Measurements from ENCODE around the gene EFCAB7. TPM values are rescaled to one million over a fixed set of nuclear protein-coding genes. Genes with fewer than 3 reads are reported as not detected.
"Not testable (repeated sequence)": the region's sequence is repeated elsewhere in the genome, so short reads cannot be mapped to it uniquely, and the experiment has no call there.

Gene EFCAB7
- total RNA-seq, 2 experiments from 2014 or later = 6.7 to 6.8 TPM

DNA sequence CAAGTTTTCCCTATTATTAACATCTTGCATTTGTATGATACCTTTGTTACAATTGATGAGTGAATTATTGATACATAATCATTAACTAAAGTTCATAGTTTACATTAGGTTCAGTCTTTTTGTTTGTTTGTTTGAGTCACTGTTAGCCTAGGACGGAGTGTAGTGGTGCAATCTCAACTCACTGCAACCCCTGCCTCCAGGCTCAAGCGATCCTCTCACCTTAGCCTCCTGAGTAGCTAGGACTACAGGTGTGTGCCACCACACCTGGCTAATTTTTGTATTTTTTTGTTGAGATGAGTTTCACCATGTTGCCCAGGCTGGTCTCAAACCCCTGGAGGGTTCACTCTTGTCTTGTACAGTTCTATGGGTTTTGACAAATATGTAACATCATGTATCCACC is 36.0 kb downstream of the EFCAB7 start:
- no peak for DNase-seq
- Mint-ChIP-seq H3K36me3 (ENCODE audit: low read depth) (peaks cover 4% of the 10 kb centered on the region), H3K27me3 (no peaks in the 10 kb centered on the region), H3K4me1 (no peaks in the 10 kb centered on the region), H3K27ac (no peak overlapping the region), H3K9me3 (no peaks in the 10 kb centered on the region), H3K4me3 (no peak overlapping the region)
- ChIA-PET CTCF (interaction anchor here (0.7 kb wide), 1 partner anchor 123 kb away, joined by 4 read pairs; no protein-coding TSS in a partner anchor), POLR2A (no interaction called here)

DNA sequence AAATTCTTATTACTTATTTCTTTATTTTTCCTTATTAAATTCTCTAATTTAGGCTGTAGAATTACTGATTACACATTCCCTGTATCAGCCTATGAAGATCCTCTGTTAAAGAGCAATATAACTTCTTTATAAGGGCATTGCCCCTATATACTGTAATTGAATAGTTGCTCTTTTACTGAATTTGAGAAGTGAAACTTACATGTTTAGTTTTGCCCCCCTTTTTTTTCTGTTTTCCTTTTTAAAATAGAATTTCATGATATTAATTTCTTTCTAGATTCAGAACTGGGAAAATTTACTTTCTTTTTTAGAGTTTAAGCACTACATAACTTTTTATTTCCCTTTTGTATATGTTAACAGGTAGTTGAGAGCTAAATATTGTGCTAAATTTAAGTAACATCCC is 40.4 kb downstream of the EFCAB7 start:
- Mint-ChIP-seq H3K27me3 (no peaks in the 10 kb centered on the region), H3K9me3 (no peaks in the 10 kb centered on the region), H3K4me1 (no peaks in the 10 kb centered on the region), H3K36me3 (ENCODE audit: low read depth) (peaks cover 11% of the 10 kb centered on the region), H3K4me3 (no peak overlapping the region), H3K27ac (no peak overlapping the region)
- DNase-seq = no peak
- CTCF ChIA-PET = no interaction called here
- POLR2A ChIA-PET = no interaction called here

DNA sequence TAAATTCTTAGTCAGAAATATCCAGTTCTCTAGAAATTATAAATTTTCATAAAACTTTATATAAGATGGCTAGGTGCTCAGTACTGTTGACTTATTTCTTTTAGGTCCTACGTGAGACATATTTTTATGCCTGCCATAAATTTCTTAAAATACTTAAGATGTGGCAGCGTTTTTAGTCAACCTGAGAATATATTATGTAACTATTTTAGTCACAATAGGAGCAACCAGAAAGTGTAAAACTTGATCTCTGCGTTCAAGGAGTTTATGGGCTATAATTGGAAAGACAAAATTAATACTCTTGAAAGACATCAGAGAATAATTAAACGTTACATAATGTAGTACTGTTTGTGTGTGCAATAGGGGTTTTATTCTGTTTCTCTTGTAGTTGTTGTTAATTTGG is 45.7 kb downstream of the EFCAB7 start:
- no peaks in the 10 kb centered on the region for H3K9me3 Mint-ChIP-seq
- peaks cover 8% of the 10 kb centered on the region for H3K36me3 Mint-ChIP-seq (ENCODE audit: low read depth)
- no peak overlapping the region for H3K27ac Mint-ChIP-seq
- no peak overlapping the region for H3K4me3 Mint-ChIP-seq
- ChIA-PET CTCF (no interaction called here), POLR2A (no interaction called here)
- no peaks in the 10 kb centered on the region for H3K4me1 Mint-ChIP-seq
- no peaks in the 10 kb centered on the region for H3K27me3 Mint-ChIP-seq
- DNase-seq = no peak

DNA sequence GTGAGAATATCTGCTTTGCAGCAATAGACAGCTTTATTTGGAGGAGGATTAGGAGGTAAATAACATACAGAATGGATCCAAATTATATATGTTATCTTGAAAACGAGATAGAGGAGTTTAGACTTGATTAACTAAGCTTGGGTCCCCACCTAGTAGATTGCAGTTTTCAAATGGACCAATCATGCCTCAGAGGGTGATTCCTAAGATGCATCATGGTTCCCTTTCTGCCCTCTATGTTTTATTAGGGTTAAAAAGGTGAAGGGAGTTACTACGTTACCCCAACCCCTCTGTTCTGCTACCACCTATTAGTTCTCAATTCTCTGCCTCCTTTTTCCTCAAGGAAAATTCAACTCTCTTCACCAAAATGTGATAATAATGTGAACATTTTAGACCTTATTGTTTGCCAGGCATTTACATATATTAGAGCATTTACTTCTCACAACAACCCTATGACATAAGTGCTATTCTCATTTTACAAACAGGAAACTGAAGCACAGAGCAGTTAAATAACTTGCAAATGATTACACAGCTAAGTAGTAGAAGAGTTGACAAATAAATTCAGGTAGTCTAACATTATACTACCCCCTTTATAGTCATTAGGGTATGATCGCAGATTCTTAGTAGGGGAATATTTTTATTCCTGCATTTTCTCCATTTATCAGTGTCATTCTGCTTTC is 46.5 kb downstream of the EFCAB7 start:
- Mint-ChIP-seq H3K4me1 (no peaks in the 10 kb centered on the region), H3K27me3 (no peaks in the 10 kb centered on the region), H3K4me3 (no peak overlapping the region), H3K9me3 (no peaks in the 10 kb centered on the region), H3K36me3 (ENCODE audit: low read depth) (peaks cover 6% of the 10 kb centered on the region), H3K27ac (no peak overlapping the region)
- CTCF ChIA-PET = no interaction called here
- POLR2A ChIA-PET = no interaction called here
- no peak for DNase-seq

DNA sequence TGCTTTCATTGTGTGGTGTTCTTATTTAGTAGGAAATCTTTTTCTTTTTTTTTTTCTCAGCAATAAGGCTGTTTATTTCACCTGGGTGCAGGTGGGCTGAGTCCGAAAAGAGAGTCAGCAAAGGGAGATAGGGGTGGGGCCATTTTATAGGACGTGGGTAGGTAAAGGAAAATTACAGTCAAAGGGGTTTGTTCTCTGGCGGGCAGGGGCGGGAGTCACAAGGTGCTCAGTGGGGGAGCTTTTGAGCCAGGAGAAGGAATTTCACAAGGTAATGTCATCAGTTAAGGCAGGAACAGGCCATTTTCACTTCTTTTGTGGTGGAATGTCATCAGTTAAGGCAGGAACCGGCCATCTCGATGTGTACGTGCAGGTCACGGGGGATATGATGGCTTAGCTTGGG is 49.4 kb downstream of the EFCAB7 start:
- H3K27ac Mint-ChIP-seq; H3K36me3 Mint-ChIP-seq (ENCODE audit: low read depth); H3K27me3 Mint-ChIP-seq; H3K4me1 Mint-ChIP-seq; CTCF ChIA-PET; H3K4me3 Mint-ChIP-seq; H3K9me3 Mint-ChIP-seq; DNase-seq; POLR2A ChIA-PET: not testable (repeated sequence)

DNA sequence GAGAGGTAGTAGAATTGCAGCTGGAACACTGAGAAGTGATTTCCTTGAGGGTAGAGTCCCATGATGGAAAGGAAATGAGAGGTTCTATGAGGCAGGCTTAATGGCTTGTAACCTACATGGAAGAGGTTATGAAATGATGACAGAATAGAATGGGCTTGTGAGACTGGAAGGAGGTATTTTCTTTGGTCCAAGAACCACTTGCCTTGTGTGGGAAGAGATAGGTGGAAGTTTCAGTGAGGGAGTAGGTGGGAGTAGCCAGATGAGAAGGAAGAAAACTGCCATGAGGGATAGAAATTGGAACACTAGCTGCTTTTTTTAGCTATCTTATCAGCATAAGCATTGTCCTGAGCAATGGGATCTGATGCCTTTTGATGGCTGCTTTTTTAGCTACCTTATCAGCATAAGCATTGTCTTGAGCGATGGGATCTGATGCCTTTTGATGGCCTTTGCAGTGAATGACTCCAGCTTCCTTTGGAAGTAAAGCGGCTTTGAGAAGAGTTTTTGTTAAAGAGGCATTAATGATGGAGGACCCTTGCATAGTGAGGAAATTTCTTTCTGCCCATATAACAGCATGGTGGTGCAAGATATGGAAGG is 51.0 kb downstream of the EFCAB7 start:
- H3K27ac Mint-ChIP-seq; H3K4me3 Mint-ChIP-seq; H3K27me3 Mint-ChIP-seq; H3K4me1 Mint-ChIP-seq; H3K9me3 Mint-ChIP-seq; DNase-seq; H3K36me3 Mint-ChIP-seq (ENCODE audit: low read depth): not testable (repeated sequence)
- POLR2A ChIA-PET = interaction anchor here (2.3 kb wide), 1 partner anchor 19 kb away, joined by 6 read pairs; the partner anchor contains the start of gene PGM1
- CTCF ChIA-PET = interaction anchor here (1.3 kb wide), 1 partner anchor 563 kb away, joined by 4 read pairs; no protein-coding TSS in a partner anchor

DNA sequence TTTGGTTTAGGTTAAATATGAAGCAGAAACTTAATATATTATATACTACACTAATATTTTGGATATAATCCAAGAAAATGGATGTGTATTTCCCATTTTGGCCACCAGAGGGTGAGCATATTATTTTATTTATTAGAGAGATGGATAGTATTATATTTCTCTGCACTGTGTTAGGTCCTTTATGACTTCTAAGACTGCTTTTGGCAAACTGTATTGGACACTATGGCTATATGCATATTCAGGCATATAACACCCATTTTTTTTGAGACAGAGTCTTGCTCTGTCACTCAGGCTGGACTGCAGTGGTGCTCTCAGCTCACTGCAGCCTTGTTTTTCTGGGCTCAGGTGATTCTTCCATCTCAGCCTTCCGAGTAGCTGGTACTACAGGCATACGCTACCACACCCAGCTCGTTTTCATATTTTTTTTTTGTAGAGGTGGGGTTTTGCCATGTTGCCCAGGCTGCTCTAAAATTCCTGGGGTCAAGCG is 52.1 kb downstream of the EFCAB7 start:
- Mint-ChIP-seq H3K4me3 (no peak overlapping the region), H3K9me3 (no peaks in the 10 kb centered on the region), H3K27me3 (no peaks in the 10 kb centered on the region), H3K36me3 (ENCODE audit: low read depth) (no peaks in the 10 kb centered on the region), H3K4me1 (no peaks in the 10 kb centered on the region), H3K27ac (no peak overlapping the region)
- no peak for DNase-seq
- ChIA-PET CTCF (interaction anchor here (0.6 to 1.9 kb wide), 8 partner anchors 9 to 671 kb away, joined by 3 to 6 read pairs (median 3); no protein-coding TSS in a partner anchor), POLR2A (interaction anchor here (2.3 kb wide), 1 partner anchor 18 kb away, joined by 6 read pairs; the partner anchor contains the start of gene PGM1)

DNA sequence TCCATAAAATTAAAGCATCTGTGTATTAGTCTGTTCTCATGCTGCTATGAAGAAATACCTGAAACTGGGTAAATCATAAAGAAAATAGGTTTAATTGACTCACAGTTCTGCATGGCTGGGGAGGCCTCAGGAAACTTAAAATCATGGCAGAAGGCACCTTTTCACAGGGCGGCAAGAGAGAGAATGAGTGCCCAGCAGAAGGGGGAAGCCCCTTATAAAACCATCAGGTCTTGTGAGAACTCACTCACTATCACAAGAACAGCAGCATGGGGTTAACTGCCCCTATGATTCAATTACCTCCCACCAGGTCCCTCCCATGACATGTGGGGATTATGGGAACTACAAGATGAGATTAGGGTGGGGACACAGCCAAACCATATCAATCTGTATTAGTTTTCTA is 63.0 kb downstream of the EFCAB7 start:
- DNase-seq, H3K27me3 Mint-ChIP-seq, CTCF ChIA-PET, H3K4me3 Mint-ChIP-seq, H3K9me3 Mint-ChIP-seq, H3K4me1 Mint-ChIP-seq, H3K27ac Mint-ChIP-seq, POLR2A ChIA-PET: not testable (repeated sequence)
- H3K36me3 Mint-ChIP-seq (ENCODE audit: low read depth) = peaks cover 31% of the 10 kb centered on the region

DNA sequence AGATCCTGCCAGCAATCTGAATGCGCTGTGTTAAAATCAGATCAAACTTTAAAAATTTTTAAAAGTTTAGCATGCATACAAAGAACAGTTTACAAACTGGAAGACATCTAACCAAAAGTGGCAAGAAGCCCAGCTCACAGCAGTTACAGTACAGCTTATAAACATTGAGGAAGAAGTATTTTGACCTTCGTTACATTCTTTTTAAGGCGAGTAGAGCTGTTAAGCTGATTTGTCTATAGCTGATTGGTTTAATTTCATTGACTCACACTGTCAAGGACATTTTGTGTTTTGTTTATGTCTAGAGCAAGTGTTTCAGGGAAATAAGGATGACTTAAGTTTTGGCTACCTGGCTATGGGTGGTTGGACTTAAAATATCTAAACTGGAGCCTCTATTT is 66.8 kb downstream of the EFCAB7 start:
- ChIA-PET POLR2A (no interaction called here), CTCF (interaction anchor here (2.0 kb wide), 1 partner anchor 14 kb away, joined by 5 read pairs; no protein-coding TSS in a partner anchor)
- Mint-ChIP-seq H3K4me1 (peaks cover 26% of the 10 kb centered on the region), H3K9me3 (no peaks in the 10 kb centered on the region), H3K27me3 (no peaks in the 10 kb centered on the region), H3K36me3 (ENCODE audit: low read depth) (peaks cover 20% of the 10 kb centered on the region), H3K27ac (no peak overlapping the region), H3K4me3 (no peak overlapping the region)
- no peak for DNase-seq

DNA sequence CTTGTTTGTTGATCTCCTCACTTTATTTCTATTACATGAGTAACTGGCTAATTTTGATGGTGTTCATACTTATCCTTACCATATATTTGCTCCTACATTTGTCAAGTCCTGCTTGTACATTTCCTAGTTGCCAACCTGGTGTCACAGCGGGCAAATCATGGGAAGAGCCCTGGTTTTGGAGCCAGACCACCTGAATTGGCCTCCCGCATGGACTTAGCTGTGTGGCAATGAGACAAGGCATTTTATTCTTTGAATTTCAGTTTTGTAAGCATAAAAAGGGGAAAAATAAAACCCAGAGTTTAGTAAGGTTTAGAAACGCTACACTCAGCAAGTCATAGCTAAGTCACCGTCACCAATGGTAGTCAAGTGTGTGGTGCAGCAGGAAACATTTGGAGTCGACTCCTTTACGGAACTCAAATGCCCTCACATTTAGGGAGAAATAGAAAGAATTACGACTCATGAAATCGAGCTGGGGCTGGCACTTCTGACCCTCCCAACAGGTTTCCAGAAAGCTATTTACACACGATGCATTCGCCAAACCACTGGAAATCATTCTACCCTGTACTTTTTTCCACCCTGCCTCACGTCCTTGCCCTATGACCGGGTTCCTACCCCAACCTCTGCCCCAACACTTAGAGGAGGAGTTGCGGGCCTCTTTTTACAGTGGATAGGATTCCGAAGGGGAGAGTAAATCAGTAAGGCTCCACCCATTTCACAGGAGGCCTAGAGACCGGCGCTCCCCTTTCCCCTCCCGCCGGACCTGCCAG is 69.4 kb downstream of the EFCAB7 start:
- Mint-ChIP-seq H3K9me3 (no peaks in the 10 kb centered on the region), H3K27ac (peak overlapping the region; percentile 93), H3K36me3 (ENCODE audit: low read depth) (peaks cover 28% of the 10 kb centered on the region), H3K27me3 (no peaks in the 10 kb centered on the region), H3K4me1 (peaks cover 37% of the 10 kb centered on the region), H3K4me3 (peak overlapping the region; percentile 99)
- ChIA-PET POLR2A (interaction anchor here (1.0 to 3.1 kb wide), 13 partner anchors 8 to 1157 kb away, joined by 3 to 24 read pairs (median 5); partner anchors contain the start of genes ALG6, EFCAB7 and ITGB3BP), CTCF (interaction anchor here (0.9 kb wide), 1 partner anchor 14 kb away, joined by 3 read pairs; no protein-coding TSS in a partner anchor)
- DNase-seq = no peak

DNA sequence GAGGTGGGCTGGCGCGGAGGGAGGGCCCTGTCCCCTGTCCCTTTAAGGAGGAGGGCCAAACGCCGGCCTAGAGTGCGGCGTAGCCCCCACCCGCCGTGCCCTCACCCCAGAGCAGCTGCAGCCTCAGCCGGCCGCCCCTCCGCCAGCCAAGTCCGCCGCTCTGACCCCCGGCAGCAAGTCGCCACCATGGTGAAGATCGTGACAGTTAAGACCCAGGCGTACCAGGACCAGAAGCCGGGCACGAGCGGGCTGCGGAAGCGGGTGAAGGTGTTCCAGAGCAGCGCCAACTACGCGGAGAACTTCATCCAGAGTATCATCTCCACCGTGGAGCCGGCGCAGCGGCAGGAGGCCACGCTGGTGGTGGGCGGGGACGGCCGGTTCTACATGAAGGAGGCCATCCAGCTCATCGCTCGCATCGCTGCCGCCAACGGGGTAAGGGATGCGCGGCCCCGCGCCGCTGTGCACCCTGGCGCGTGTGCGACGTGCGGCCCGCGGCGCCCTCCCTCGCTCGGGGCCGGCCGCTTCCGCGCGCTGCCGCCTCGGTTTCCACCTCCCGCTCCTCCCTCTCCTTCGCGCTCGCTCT is 70.1 kb downstream of the EFCAB7 start, which contains the start of gene PGM1:
TSS of gene PGM1 (plus strand) at position 109 of the 583 bp plus-strand sequence. CDS start at position 187, 78 bp downstream.
- no peaks in the 10 kb centered on the region for H3K27me3 Mint-ChIP-seq
- ChIA-PET POLR2A (interaction anchor here (1.0 to 3.1 kb wide), 13 partner anchors 9 to 1157 kb away, joined by 3 to 24 read pairs (median 5); partner anchors contain the start of genes ALG6, EFCAB7 and ITGB3BP), CTCF (interaction anchor here (0.9 kb wide), 1 partner anchor 15 kb away, joined by 3 read pairs; no protein-coding TSS in a partner anchor)
- DNase-seq = peak; percentile 82
- H3K4me1 Mint-ChIP-seq = peaks cover 36% of the 10 kb centered on the region
- H3K4me3 Mint-ChIP-seq = peak within 1 kb of the TSS; percentile 99
- peak within 1 kb of the TSS; percentile 99 for H3K27ac Mint-ChIP-seq
- peaks cover 27% of the 10 kb centered on the region for H3K36me3 Mint-ChIP-seq (ENCODE audit: low read depth)
- no peaks in the 10 kb centered on the region for H3K9me3 Mint-ChIP-seq

DNA sequence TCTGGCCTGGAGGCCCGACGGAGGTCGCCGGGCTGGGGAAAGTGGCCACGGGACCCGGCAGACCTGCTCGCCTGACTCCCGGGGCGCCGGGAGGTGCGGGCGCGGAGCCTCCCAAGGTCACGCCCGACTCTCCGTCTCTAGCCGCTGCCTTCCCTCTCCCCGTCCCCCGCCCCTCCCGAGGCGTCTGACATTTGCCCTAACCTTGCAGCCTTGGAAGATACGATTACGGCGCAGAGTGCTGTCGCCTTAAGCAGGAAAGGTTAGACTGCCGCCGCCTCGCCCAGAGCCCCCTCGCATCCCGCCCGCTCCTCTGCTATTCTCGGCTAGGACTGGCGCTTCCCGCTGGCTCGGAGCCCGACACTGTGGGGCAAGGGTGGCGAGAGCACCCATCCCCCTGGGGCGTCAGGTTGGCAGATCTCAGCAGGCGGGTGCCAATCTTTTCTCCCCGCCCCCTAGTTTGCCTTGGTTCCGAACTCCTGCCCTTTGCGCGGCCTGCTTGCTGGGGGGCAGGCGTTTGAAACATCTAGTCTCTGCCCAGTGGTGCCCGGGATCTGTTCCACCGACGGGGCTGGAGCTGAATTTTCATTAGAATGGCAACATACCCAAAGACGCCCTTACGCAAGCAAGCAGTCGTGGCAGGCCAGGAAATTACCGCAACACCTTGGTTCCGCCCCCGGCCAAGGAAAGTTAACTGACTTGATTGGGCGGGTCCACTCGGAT is 70.7 kb downstream of the EFCAB7 start:
- CTCF ChIA-PET = no interaction called here
- POLR2A ChIA-PET = interaction anchor here (1.3 to 3.1 kb wide), 12 partner anchors 9 to 1158 kb away, joined by 3 to 24 read pairs (median 5); partner anchors contain the start of genes ALG6, EFCAB7 and ITGB3BP
- H3K27ac Mint-ChIP-seq = peak overlapping the region; percentile 99
- peaks cover 24% of the 10 kb centered on the region for H3K36me3 Mint-ChIP-seq (ENCODE audit: low read depth)
- H3K27me3 Mint-ChIP-seq = no peaks in the 10 kb centered on the region
- H3K9me3 Mint-ChIP-seq = no peaks in the 10 kb centered on the region
- H3K4me3 Mint-ChIP-seq = peak overlapping the region; percentile 99
- peaks cover 32% of the 10 kb centered on the region for H3K4me1 Mint-ChIP-seq
- peak; percentile 85 for DNase-seq
